HG03469 (cell line): ENCODE measurements around the gene DNER.
"Not testable (repeated sequence)": the region's sequence is repeated elsewhere in the genome, so short reads cannot be mapped to it uniquely, and the experiment has no call there.

Source experiments
- ATAC-seq: cut with Tn5 transposase; IDR thresholded peaks from one replicate; pipeline ENCODE4 v1.9.1; 2021; ENCODE audit warnings: mild to moderate bottlenecking, moderate library complexity, moderate number of reproducible peaks; ENCODE audit not compliant: unreplicated experiment

DNER gene

DNA sequence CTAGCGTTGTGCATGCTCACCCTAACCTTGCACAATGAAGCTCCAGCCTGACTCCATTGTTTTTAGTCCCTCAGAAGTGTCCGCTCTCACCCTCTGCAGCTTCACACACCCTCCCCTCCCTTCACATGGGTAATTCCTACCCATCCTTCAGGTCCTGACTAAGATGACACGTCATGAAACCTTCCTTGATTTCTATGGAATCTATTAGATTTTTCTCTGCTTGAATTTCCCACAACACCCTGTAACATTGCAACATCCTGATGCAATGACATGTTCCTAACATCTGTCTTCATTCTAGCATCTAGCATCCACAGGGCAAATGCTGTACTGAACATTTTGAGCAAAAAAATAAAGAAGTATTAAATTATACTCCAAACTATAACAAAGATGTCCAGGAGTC lies 366.2 kb downstream of the DNER start:
- no peak for ATAC-seq

DNA sequence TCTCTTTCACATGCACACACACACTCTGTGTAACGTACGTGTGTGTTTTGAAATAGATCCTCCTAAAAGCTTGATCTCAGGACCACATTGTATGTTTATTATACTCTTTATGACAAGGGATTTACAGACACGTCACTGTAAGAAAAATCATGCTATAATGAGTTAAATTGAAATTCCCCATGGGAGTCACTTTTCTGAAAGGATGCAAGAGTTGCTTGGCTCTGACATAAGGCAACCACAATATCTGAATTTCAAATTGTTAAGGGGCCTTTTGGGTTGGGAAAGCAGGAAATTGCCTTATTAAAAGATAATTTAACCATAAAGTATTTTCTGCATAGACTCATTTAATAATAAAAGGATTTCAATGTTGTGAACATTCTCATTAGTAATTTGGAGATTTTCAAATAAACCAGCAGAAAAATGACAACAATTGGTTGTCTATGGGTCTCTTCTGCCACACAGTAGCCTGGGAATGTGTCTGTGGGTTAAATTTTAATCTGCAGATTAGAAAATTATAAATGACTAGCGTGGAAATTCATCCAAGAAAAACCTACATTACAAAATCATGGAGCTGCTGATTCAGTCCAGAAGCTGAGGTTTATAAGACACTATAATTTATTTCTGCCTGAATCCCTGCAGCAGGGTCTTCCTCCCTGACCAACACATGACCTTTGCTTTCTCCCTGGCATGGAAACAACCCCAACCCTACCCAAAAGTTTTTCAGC lies 367.4 kb downstream of the DNER start:
- ATAC-seq, result no peak

- no peak for ATAC-seq
These were observed 369.4 kb downstream of the DNER start for GRCh38 chr2:229344955-229345354.

GRCh38 chr2:229344151-229344551 lies 370.2 kb downstream of the DNER start:
- no peak for ATAC-seq

- no peak for ATAC-seq
These were observed 370.7 kb downstream of the DNER start for GRCh38 chr2:229343661-229344060.

- no peak for ATAC-seq
These were observed 372.0 kb downstream of the DNER start for GRCh38 chr2:229342376-229342775.

DNA sequence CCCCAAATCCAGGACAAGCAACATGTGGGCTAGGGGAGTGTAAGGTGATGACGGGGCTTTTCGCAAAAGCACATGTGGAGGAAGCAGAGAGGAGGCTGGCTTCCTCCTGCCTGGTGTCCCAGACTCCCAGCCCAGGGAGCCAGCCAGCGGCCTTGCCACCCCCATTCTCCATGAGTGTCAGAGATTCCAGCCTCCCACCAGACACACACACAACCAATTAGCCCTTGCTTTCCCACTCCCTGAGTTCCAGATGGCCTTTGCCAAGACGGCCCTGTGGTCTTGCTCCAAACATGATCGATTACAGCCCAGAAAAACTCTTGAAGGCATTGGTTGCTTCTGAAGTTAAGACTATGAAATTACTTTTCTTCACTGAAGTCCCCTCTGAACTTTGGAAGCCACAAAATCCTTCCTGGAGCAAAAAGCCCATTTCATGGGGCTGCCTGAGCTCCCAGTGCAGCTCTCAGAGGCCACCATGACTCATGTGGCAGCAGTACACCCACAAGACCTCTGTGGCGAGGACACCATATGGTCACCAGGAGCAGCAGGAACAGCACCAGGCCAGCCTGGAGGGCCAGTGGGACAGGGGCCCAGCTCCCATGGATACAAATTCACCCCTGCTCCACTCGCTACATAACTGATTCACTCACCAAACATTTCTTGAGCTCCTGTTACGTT lies 374.1 kb downstream of the DNER start:
- no peak for ATAC-seq

DNA sequence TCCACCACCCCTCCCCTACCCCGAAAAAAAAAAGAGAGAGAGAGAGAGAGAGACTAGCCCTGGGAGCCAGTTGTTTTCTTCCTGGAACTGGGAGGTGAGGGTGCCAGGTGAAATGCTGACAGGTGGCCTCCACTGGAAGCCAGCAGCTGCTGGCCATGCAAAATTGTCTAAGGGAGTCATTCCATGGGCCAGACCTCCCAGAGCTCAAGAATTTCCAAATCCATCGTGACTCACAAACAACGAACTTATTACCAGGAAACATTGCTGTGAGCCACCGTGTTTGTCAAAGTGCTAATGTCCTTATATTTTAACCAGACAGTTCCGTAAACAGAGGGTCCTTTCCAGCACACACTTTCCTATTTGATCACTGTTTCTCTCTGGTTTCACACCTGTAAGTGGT lies 374.7 kb downstream of the DNER start:
- no peak for ATAC-seq

DNA sequence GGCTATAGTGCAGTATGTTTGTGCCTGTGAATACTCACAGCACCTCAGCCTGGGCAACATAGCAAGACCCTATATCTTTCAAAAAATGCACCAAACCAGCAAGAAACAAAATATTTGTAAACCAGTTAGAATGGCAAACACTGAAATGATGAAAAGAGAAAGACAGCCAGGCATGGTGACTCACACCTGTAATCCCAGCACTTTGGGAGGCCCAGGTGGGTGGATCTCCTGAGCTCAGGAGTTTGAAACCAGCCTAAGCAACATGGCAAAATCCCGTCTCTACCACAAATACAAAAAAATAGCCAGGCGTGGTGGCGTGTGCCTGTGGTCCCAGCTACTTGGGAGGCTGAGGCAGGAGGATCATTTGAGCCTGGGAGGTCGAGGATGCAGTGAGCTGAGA lies 375.2 kb downstream of the DNER start:
- not testable (repeated sequence) for ATAC-seq

- no peak for ATAC-seq
These were observed 378.4 kb downstream of the DNER start for GRCh38 chr2:229335877-229336346.

- no peak for ATAC-seq
These were observed 379.0 kb downstream of the DNER start for GRCh38 chr2:229335330-229335729.

DNA sequence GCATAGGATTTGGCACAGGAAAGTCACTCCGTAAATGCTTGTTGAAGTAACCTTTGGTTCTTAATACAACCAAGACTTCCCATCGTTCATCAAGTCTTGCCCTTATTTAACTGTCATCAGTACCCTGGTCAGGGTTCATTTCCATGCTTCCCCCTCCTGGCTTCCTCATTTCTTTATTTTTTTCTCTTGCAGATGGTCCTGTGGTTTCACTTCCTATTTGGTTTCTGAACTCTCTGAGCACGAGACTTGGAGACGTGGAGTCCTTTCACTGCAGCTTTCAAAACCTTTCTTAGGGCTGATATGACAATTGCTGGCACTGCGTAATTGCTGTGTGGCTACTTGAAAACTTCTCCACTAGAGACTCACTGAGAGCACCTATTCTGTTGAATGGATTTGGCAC lies 383.4 kb downstream of the DNER start:
- no peak for ATAC-seq

DNA sequence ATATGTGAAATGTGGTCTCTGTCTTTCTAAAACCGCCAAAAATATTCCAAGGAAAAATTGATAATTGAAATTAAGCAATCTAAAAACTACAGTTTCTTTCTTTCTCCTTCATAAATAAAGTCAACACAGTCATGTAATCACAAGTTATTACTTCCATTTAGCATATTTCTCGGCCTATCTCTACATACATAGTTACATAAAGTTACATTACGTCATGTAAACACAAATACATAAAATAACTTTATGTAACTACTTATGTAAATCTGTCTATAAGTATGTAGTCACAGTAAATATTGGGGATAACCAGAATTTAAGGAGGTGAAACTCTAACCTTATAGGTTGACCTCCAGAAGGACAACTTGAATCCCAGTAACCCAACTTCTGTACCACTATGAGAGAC lies 394.8 kb downstream of the DNER start:
- ATAC-seq, result no peak

- ATAC-seq, result no peak
These were observed 400.2 kb downstream of the DNER start for GRCh38 chr2:229314117-229314516.

GRCh38 chr2:229313591-229313990 lies 400.8 kb downstream of the DNER start:
- ATAC-seq, result no peak
